Psoas muscle (tissue), 8 donors: Measurements from ENCODE around the gene GRID1. TPM values are rescaled to one million over a fixed set of nuclear protein-coding genes. Genes with fewer than 3 reads are reported as not detected.

Experiments used
- ATAC-seq, 4 donors: fragments of 200-7000 bp; cut with Tn5 transposase; one replicate each; pipeline ENCODE4 v1.9.1; 2020; ENCODE audit warnings: moderate library complexity in 3 of 4, mild to moderate bottlenecking in 2 of 4
- DNase-seq, 2 donors: peaks; one replicate each; pipeline ENCODE4 v3.0.0-alpha.2; 2020
- H3K27ac ChIP-seq: fragments of 200-600 bp; one replicate; pipeline ENCODE4 v1.8.0; 2022
- H3K27me3 ChIP-seq, 3 donors: fragments of 200-600 bp in 1 of 3; one replicate each; pipeline versions ENCODE4 v1.6.1 to v1.8.0; 2013 to 2022; ENCODE audit warnings: low read length in 2 of 3, mild to moderate bottlenecking in 2 of 3, moderate library complexity in 1 of 3; ENCODE audit not compliant: insufficient read depth in 3 of 3
- H3K36me3 ChIP-seq, 2 donors: fragments of 200-600 bp in 1 of 2; one replicate each; pipeline versions ENCODE4 v1.6.1 to v1.8.0; 2013 to 2022; ENCODE audit warnings: low read depth in 1 of 2, mild to moderate bottlenecking in 1 of 2, moderate library complexity in 1 of 2; ENCODE audit not compliant: insufficient read depth in 1 of 2
- H3K4me1 ChIP-seq: fragments of 200-600 bp; one replicate; pipeline ENCODE4 v1.8.0; 2022
- H3K4me3 ChIP-seq: fragments of 200-600 bp; one replicate; pipeline ENCODE4 v1.8.0; 2022; ENCODE audit warnings: mild to moderate bottlenecking
- H3K9me3 ChIP-seq: fragments of 200-600 bp; one replicate; pipeline ENCODE4 v1.8.0; 2022
- CTCF ChIP-seq: fragments of 200-600 bp; IDR thresholded peaks from one replicate; pipeline ENCODE4 v1.8.0; 2022; ENCODE audit warnings: antibody characterized with exemption
- WGBS, 3 donors: extraction: QIAGEN DNeasy Blood & Tissue Kit; methylation state at CpG; one replicate each; pipeline versions ENCODE4 v1.1.6 to v1.1.7; 2013; 5-methylcytosine and 5-hydroxymethylcytosine counted together
- intact Hi-C, 2 donors: fragments of 100-400 bp; cut with DNase I; formaldehyde crosslinking; loops; one replicate each; pipeline versions ENCODE4 v1.11.0 to v1.14.2; 2022
- polyA plus RNA-seq, 3 donors: library from polyadenylated mRNA; stranded (reverse); fragments of 200-250 nt; gene quantifications; one replicate each; pipeline ENCODE4 v1.2.3, GENCODE V29; 2013
- total RNA-seq, 4 donors: library from RNA; stranded (reverse); fragmentation: NEBNext Ultra II Directional in 2 of 4; extraction: Animal tissue kit (Norgen Biotek cat#: 25700) in 2 of 4; gene quantifications; one replicate each; pipeline versions ENCODE4 v1.2.1 to v1.2.4, GENCODE V29; 2021 to 2023
- donor health status: healthy with polysubstance abuse.
- donor health status: DM: no; HTN: no; CAD: no; lungs with moderate emphysema.
- donor health status: Bipolar disorder and iron deficiency.
- donor health status: healthy.
- donor health status: DM: yes; HTN: yes; CAD: no.
- donor health status: DM: no; HTN: no; CAD: no.
- donor health status: DM: no; HTN: no; CAD: no.
- donor health status: DM: yes; HTN: yes; CAD: no.

The GRID1 gene
- total and polyA plus RNA-seq, 7 donors, result 0.17 to 0.56 (median 0.24) TPM

GRCh38 chr10:86204421-86205305 lies 161.9 kb downstream of the GRID1 start:
- intact Hi-C loops, result no loop called here
- Histone ChIP-seq H3K4me3 (no peak overlapping the region), H3K36me3 (no peaks in the 10 kb centered on the region), H3K9me3 (no peaks in the 10 kb centered on the region), H3K27me3 (no peaks in the 10 kb centered on the region), H3K27ac (no peak overlapping the region), H3K4me1 (no peaks in the 10 kb centered on the region)
- ATAC-seq (no peak), DNase-seq (no peak)
- TF ChIP-seq CTCF, result no peak
- 74 to 85% (median 81%) methylated on average over 9 of the region's 9 CpGs for WGBS, 3 donors

GRCh38 chr10:86203162-86203905 lies 163.3 kb downstream of the GRID1 start:
- WGBS, 3 donors, result 43 to 50% (median 50%) methylated on average over 11 of the region's 11 CpGs
- TF ChIP-seq CTCF, result no peak
- DNase-seq (no peak), ATAC-seq (no peak)
- H3K4me1 ChIP-seq, result no peaks in the 10 kb centered on the region
- H3K4me3 ChIP-seq, result no peak overlapping the region
- no peak overlapping the region for H3K27ac ChIP-seq
- H3K36me3 ChIP-seq, result no peaks in the 10 kb centered on the region
- H3K9me3 ChIP-seq, result no peaks in the 10 kb centered on the region
- intact Hi-C loops, result no loop called here
- H3K27me3 ChIP-seq, result no peaks in the 10 kb centered on the region

- TF ChIP-seq CTCF, result no peak
- no peak overlapping the region for H3K4me3 ChIP-seq
- H3K27me3 ChIP-seq, result no peaks in the 10 kb centered on the region
- H3K36me3 ChIP-seq, result no peaks in the 10 kb centered on the region
- no peaks in the 10 kb centered on the region for H3K4me1 ChIP-seq
- intact Hi-C loops, result no loop called here
- 79 to 85% (median 80%) methylated on average over 5 of the region's 5 CpGs for WGBS, 3 donors
- H3K9me3 ChIP-seq, result no peaks in the 10 kb centered on the region
- DNase-seq, result no peak
- no peak overlapping the region for H3K27ac ChIP-seq
- ATAC-seq, result no peak
Measured at GRCh38 chr10:86202226-86202735, 164.3 kb downstream of the GRID1 start.

GRCh38 chr10:86200867-86201266 lies 165.7 kb downstream of the GRID1 start:
- Histone ChIP-seq H3K27ac (no peak overlapping the region), H3K36me3 (no peaks in the 10 kb centered on the region), H3K4me3 (no peak overlapping the region), H3K9me3 (no peaks in the 10 kb centered on the region), H3K4me1 (no peaks in the 10 kb centered on the region), H3K27me3 (peaks cover 0 to under 1% (median 0%) of the 10 kb centered on the region in 3 donors)
- TF ChIP-seq CTCF, result no peak
- WGBS, 3 donors, result 60 to 84% (median 81%) methylated on average over 1 of the region's 1 CpG
- ATAC-seq (no peak), DNase-seq (no peak)
- intact Hi-C loops, result no loop called here
